Peyer's patch (tissue), 4 donors: ENCODE data around the gene NUDT1. TPM values are rescaled to one million over a fixed set of nuclear protein-coding genes. Genes with fewer than 3 reads are reported as not detected.

ENCODE experiments used
- DNase-seq, 3 donors: peaks; one replicate each; pipeline ENCODE4 v3.0.0-alpha.2; 2017 to 2019
- H3K27ac ChIP-seq, 4 donors: fragments of 200-600 bp; sonication (generic); one replicate each; pipeline ENCODE4 v1.5.1; 2016 to 2019
- H3K27me3 ChIP-seq, 2 donors: fragments of 200-600 bp; sonication (generic); one replicate each; pipeline ENCODE4 v1.5.1; 2019
- H3K36me3 ChIP-seq, 3 donors: fragments of 200-600 bp; sonication (generic); one replicate each; pipeline ENCODE4 v1.5.1; 2016 to 2019
- H3K4me1 ChIP-seq, 4 donors: fragments of 200-600 bp; sonication (generic); one replicate each; pipeline ENCODE4 v1.5.1; 2016 to 2019
- H3K4me3 ChIP-seq, 4 donors: fragments of 200-600 bp; sonication (generic); 1 replicate in 3 of 4; 2 replicates in 1 of 4; pipeline ENCODE4 v1.5.1; 2016 to 2019; ENCODE audit warnings: mild to moderate bottlenecking in 1 of 4
- H3K9me3 ChIP-seq, 4 donors: fragments of 200-600 bp; sonication (generic); one replicate each; pipeline ENCODE4 v1.5.1; 2016 to 2019; ENCODE audit warnings: mild to moderate bottlenecking in 1 of 4
- POLR2A ChIP-seq, 2 donors: fragments of 450-650 bp; IDR thresholded peaks; one replicate each; pipeline ENCODE4 v1.5.1; 2017; ENCODE audit warnings: antibody characterized with exemption in 2 of 2, mild to moderate bottlenecking in 2 of 2, moderate library complexity in 2 of 2
- total RNA-seq, 4 donors: library from RNA; depleted of rRNA; stranded (reverse); fragments of >200 nt; gene quantifications; one replicate each; pipeline ENCODE4 v1.1.0, GENCODE V29; 2016
- TF ChIP-seq, protein P1 (sequence below), 6 experiments: fragments of 450-650 bp in 4 of 6; fragments of 200-600 bp in 2 of 6; sonication (generic) in 1 of 6; IDR thresholded peaks; one replicate each; pipeline ENCODE4 v1.5.1; 2017 to 2019; ENCODE audit warnings: antibody characterized with exemption in 6 of 6, mild to moderate bottlenecking in 3 of 6, moderate library complexity in 1 of 6

NUDT1 gene
- total RNA-seq, 4 donors from 2014 or later, result 3.2 to 75.1 (median 11.6) TPM

DNA sequence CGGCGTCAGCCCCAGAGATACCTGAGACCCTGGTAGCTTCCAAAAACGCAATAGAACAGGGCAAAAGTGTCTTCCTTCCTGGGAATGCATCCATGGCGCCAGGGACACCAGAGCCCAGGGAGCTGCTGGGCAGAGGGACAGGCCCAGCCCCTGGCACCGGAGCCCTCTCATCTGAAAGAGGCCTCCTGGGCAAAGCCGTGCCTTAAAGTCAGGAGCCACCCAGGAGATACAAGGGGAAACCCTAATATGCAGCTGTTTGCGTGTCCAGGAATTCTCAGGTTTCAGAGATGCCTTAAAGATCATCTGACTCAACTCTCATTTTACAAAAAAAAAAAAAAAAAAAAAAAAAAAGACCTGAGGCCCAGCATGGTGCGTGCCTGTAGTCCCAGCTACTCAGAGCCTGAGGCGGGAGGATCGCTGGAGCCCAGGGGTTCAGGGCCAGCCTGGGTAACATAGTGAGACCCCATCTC is 28.0 kb downstream of the NUDT1 start:
- Histone ChIP-seq H3K4me1 (no peaks in the 10 kb centered on the region), H3K27ac (no peak overlapping the region)

DNA sequence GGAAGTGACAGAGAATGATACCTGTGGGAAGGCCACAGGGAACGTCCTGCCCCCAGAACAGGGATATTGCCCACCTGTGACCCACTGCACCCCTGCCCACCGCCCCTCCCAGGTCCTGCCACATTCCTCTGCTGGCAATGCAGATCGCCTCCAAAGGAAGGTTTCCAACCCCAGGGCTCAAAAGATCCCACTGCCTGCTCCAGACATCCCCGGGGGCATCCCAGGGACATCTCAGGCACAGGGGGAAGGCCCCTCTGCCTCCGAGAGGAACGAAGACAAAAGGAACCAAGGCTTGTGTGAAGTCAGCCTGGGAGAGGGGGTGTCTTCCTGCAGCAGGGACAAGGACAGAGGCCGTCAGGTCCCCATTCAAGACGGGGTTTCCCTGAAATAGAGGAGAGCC is 28.5 kb downstream of the NUDT1 start:
- Histone ChIP-seq H3K4me1 (no peaks in the 10 kb centered on the region), H3K9me3 (no peaks in the 10 kb centered on the region), H3K36me3 (peaks cover 0 to 18% (median 0%) of the 10 kb centered on the region in 3 donors), H3K27ac (no peak overlapping the region), H3K4me3 (no peak overlapping the region), H3K27me3 (no peaks in the 10 kb centered on the region)
- no peak for DNase-seq
- TF ChIP-seq, protein P1, sequence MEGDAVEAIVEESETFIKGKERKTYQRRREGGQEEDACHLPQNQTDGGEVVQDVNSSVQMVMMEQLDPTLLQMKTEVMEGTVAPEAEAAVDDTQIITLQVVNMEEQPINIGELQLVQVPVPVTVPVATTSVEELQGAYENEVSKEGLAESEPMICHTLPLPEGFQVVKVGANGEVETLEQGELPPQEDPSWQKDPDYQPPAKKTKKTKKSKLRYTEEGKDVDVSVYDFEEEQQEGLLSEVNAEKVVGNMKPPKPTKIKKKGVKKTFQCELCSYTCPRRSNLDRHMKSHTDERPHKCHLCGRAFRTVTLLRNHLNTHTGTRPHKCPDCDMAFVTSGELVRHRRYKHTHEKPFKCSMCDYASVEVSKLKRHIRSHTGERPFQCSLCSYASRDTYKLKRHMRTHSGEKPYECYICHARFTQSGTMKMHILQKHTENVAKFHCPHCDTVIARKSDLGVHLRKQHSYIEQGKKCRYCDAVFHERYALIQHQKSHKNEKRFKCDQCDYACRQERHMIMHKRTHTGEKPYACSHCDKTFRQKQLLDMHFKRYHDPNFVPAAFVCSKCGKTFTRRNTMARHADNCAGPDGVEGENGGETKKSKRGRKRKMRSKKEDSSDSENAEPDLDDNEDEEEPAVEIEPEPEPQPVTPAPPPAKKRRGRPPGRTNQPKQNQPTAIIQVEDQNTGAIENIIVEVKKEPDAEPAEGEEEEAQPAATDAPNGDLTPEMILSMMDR (IDR thresholded peaks at IDR 0.05), result no peak
- TF ChIP-seq POLR2A (IDR thresholded peaks at IDR 0.05), result no peak

More for the DNA sequence above, 28.0 kb downstream of the NUDT1 start:
- Histone ChIP-seq H3K4me3 (no peak overlapping the region), H3K27me3 (no peaks in the 10 kb centered on the region), H3K9me3 (no peaks in the 10 kb centered on the region), H3K36me3 (peaks cover 0 to 18% (median 0%) of the 10 kb centered on the region in 3 donors)
- TF ChIP-seq POLR2A (IDR thresholded peaks at IDR 0.05), result no peak
- TF ChIP-seq, protein P1 (IDR thresholded peaks at IDR 0.05), result no peak
- no peak for DNase-seq

DNA sequence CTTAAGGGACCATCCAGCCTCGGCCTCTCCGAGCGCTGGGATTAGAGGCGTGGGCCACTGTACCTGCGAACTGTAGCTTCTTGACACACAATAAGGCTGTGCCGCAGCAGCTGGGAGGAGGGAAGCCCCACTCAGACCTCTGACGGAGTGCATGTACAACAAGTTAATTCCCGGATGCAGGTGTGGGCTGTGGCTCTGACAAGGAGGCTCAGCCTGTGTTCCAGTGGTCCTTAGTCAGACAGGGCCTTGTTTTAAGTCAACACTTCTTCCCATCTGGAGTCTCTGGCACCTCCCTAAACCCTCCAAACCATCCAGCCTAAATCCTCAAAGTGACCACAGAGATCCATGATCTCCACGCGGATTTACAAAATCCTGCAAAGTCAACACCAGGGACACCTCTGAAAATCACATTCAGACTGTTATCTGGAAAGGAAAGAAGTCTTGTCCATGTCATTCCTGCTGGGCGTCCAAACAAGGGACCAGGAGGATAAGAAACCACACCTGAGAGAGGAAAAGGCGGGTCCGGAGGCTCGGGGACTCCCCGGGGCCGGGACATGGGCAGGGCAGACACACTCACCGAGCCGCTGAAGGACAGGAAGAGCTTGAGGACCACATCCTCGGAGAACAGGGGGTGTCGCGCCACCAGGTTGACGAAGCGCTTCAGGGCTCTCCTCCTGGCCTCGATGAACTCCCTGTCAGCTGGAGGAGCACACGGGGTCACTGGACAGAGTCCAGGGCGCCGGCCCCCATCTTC is 29.4 kb downstream of the NUDT1 start:
- no peak overlapping the region for H3K27ac ChIP-seq
- H3K9me3 ChIP-seq, result no peaks in the 10 kb centered on the region
- no peak for DNase-seq
- no peaks in the 10 kb centered on the region for H3K4me1 ChIP-seq
- H3K36me3 ChIP-seq, result peaks cover 0 to 18% (median 0%) of the 10 kb centered on the region in 3 donors
- no peaks in the 10 kb centered on the region for H3K27me3 ChIP-seq
- no peak overlapping the region for H3K4me3 ChIP-seq
- TF ChIP-seq, protein P1 (IDR thresholded peaks at IDR 0.05), result no peak
- no peak for TF ChIP-seq POLR2A (IDR thresholded peaks at IDR 0.05)

DNA sequence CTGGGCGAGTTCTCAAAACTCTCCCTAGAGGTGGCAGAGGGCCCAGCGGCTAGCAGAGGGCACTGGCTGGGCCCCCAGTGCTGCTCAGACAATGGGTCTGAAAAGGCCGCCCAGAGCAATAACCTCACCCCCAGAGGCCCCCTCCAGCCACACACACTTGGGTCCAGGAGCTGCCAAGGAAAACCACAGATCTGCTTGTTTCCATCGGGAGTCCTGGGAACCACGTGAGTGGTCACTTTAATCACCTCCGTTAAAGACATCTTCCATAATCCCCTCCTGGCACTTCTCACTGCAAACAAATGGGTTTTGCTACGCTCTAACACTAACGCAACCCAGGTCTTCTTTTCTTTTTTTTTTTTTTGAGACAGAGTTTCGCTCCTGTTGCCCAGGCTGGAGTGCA is 30.0 kb downstream of the NUDT1 start:
- no peaks in the 10 kb centered on the region for H3K27me3 ChIP-seq
- no peak for TF ChIP-seq POLR2A (IDR thresholded peaks at IDR 0.05)
- TF ChIP-seq, protein P1 (IDR thresholded peaks at IDR 0.05), result no peak
- H3K36me3 ChIP-seq, result peaks cover 0 to 18% (median 0%) of the 10 kb centered on the region in 3 donors
- H3K4me3 ChIP-seq, result no peak overlapping the region
- no peaks in the 10 kb centered on the region for H3K4me1 ChIP-seq
- no peak for DNase-seq
- H3K27ac ChIP-seq, result no peak overlapping the region
- H3K9me3 ChIP-seq, result no peaks in the 10 kb centered on the region

DNA sequence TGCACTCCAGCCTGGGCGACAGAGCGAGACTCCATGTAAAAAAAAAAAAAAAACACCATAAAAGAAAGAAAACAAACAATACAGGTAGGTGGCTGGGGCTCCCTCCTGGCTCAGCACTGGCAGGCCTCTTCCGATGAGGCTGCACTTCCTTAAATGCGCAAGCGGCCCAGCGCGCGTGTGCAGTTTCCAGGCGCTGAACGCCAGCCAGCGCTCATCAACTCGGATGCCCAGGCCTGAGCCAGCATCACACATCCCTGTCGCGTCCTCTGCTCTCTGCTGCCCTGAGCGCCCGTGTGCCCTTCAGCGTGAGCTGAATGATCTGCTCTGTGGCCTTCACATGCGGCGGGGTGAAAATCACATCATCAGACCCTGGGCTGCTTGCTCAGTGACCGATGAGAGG is 31.8 kb downstream of the NUDT1 start:
- TF ChIP-seq, protein P1 (IDR thresholded peaks at IDR 0.05), result no peak
- TF ChIP-seq POLR2A (IDR thresholded peaks at IDR 0.05), result no peak
- DNase-seq, result no peak
- Histone ChIP-seq H3K4me1 (no peaks in the 10 kb centered on the region), H3K27me3 (no peaks in the 10 kb centered on the region), H3K9me3 (no peaks in the 10 kb centered on the region), H3K27ac (no peak overlapping the region), H3K4me3 (no peak overlapping the region), H3K36me3 (peaks cover 0 to 18% (median 0%) of the 10 kb centered on the region in 3 donors)
